ENCODE measurements around the gene FLRT1.

FLRT1 gene

DNA sequence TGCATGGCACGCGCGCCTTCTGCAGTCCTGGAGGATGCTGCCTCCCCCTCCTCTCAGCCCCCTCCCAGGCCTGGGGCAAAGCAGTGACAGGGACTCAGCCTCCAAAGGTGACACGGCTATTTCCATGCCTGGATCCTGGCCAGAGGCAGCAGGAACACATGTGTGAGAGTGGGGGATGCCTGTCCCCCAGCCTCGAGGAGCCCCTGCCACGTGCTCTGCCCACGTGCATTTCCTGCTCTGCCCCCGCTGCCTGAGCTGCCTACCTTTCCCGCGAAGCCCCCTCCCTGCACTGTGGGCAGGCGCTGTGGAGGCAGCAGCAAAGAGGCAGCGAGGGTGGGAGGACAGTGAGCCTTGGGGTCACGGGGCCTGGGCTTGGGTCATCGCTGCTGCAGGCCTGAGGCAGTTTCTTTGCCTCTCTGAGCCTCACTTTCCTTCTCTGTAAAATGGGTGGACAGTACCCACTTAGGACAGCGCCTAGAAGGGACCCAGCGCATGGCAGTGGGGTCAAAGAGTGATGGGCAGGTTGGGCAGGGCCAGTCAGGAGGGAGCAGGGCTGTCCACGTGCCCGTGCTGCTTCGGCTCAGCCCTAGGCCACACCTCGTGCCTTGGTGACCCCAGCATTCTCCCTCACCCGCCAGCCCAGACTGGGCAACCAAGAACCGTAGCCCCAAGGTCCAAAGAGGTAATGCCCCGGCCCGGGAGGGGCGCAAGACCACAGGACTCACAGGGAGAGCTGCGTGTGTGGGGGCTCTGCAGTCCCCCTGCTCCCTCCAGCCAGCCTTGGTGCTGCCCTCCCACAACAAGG is 48.6 kb downstream of the FLRT1 start:
- Histone ChIP-seq H3K4me1 (ENCODE audit: control insufficient read depth in 1 of 2, insufficient read depth in 2 of 2, low read length in 2 of 2) (no peaks in the 10 kb centered on the region), H3K36me3 (ENCODE audit: control insufficient read depth in 1 of 2, insufficient read depth in 2 of 2, low read length in 2 of 2) (no peaks in the 10 kb centered on the region), H3K9me3 (ENCODE audit: control insufficient read depth in 1 of 2, low read length in 2 of 2) (no peaks in the 10 kb centered on the region), H3K27ac (ENCODE audit: low read depth, low read length) (no peak overlapping the region), H3K27me3 (ENCODE audit: control insufficient read depth in 1 of 2, insufficient read depth in 2 of 2, low read length in 2 of 2) (no peaks in the 10 kb centered on the region), H3K9ac (ENCODE audit: low read depth in 1 of 2, low read length in 2 of 2) (no peak overlapping the region), H3K4me3 (ENCODE audit: low read depth in 1 of 2, low read length in 2 of 2) (no peak overlapping the region)

DNA sequence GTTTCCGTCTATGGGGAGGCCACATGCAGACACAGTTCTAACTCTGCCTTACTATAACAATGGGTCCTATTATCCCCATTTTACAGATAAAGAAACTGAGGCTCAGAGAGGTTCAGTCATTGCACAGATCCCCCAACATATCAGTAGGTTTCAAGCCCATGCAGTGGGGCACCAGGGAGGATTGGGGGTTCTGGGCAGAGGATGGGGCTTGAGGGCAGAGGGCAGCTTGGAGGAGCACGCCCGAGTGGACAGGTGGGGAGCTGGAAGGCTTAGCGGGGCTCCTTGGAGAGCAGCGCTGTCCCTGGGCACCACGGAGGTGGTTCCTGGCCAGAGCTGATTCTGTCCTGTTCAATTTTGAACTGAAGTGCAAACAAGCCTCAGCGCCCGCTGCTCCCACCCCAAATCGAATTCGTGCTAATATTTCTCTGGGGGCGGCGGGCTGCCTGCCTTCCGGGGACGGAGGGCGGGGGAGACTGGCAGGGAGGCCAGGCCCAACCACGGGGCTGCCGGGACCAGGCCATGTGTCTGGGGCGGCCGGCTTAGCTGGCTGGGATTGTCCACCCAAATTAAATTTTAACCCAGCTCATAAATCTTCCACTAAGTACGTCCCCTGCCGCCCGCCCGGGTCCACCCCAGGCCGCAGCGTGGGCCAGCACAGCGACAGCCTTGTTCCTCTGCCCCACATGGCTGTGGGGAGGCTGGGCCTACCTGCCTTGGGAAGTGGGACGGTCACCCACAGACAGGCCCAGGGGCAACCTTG is 49.4 kb downstream of the FLRT1 start:
- Histone ChIP-seq H3K27me3 (ENCODE audit: control insufficient read depth in 1 of 2, insufficient read depth in 2 of 2, low read length in 2 of 2) (no peaks in the 10 kb centered on the region), H3K36me3 (ENCODE audit: control insufficient read depth in 1 of 2, insufficient read depth in 2 of 2, low read length in 2 of 2) (no peaks in the 10 kb centered on the region), H3K27ac (ENCODE audit: low read depth, low read length) (no peak overlapping the region), H3K4me3 (ENCODE audit: low read depth in 1 of 2, low read length in 2 of 2) (no peak overlapping the region), H3K9me3 (ENCODE audit: control insufficient read depth in 1 of 2, low read length in 2 of 2) (no peaks in the 10 kb centered on the region), H3K9ac (ENCODE audit: low read depth in 1 of 2, low read length in 2 of 2) (no peak overlapping the region), H3K4me1 (ENCODE audit: control insufficient read depth in 1 of 2, insufficient read depth in 2 of 2, low read length in 2 of 2) (no peaks in the 10 kb centered on the region)

Measured in duodenal mucosa (tissue), 2 donors.